Measurements from ENCODE around the gene CDH4. TPM values are rescaled to one million over a fixed set of nuclear protein-coding genes. Genes with fewer than 3 reads are reported as not detected.
"Not testable (repeated sequence)": the region's sequence is repeated elsewhere in the genome, so short reads cannot be mapped to it uniquely, and the experiment has no call there.

Gene CDH4
- total RNA-seq, 2 donors from 2014 or later: not detected

DNA sequence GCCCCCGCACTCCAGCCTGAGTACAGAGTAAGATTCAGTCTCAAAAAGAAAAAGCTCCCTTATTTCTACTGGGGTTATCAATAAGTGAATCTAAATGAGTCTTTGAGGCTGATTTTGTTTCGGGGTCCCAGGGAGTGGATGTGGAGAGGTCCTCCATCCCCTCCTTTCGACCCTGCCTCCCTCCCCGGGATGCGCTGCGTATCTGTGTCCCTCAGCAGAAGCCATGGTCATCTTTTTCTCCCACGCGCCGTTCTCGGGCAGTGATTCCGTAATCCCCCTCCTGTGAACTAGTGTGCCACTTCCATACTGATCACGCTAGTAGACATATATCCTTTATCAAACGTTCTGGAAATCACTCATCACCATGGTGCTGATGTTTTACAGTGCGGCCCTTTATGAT, 152.9 kb downstream of the CDH4 start:
- TF ChIP-seq, protein P1, sequence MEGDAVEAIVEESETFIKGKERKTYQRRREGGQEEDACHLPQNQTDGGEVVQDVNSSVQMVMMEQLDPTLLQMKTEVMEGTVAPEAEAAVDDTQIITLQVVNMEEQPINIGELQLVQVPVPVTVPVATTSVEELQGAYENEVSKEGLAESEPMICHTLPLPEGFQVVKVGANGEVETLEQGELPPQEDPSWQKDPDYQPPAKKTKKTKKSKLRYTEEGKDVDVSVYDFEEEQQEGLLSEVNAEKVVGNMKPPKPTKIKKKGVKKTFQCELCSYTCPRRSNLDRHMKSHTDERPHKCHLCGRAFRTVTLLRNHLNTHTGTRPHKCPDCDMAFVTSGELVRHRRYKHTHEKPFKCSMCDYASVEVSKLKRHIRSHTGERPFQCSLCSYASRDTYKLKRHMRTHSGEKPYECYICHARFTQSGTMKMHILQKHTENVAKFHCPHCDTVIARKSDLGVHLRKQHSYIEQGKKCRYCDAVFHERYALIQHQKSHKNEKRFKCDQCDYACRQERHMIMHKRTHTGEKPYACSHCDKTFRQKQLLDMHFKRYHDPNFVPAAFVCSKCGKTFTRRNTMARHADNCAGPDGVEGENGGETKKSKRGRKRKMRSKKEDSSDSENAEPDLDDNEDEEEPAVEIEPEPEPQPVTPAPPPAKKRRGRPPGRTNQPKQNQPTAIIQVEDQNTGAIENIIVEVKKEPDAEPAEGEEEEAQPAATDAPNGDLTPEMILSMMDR (IDR thresholded peaks at IDR 0.05): no peak
- Histone ChIP-seq H3K4me3 (no peak overlapping the region), H3K9me3 (no peaks in the 10 kb centered on the region), H3K27me3 (replicated peaks; ENCODE audit: insufficient read depth) (no peaks in the 10 kb centered on the region), H3K27ac (no peak overlapping the region), H3K36me3 (no peaks in the 10 kb centered on the region), H3K4me1 (ENCODE audit: control insufficient read depth in 1 of 2, low read depth in 2 of 2) (no peaks in the 10 kb centered on the region)
- ATAC-seq (ENCODE audit: insufficient number of reproducible peaks, low FRiP score, low read depth) (no peak), DNase-seq (ENCODE audit: low spot score) (no peak)

GRCh38 chr20:61406773-61407172, 154.7 kb downstream of the CDH4 start:
- not testable (repeated sequence) for H3K27me3 ChIP-seq (replicated peaks; ENCODE audit: insufficient read depth); H3K36me3 ChIP-seq; DNase-seq (ENCODE audit: low spot score); H3K4me3 ChIP-seq; H3K27ac ChIP-seq; H3K9me3 ChIP-seq; H3K4me1 ChIP-seq (ENCODE audit: control insufficient read depth in 1 of 2, low read depth in 2 of 2); ATAC-seq (ENCODE audit: insufficient number of reproducible peaks, low FRiP score, low read depth)

DNA sequence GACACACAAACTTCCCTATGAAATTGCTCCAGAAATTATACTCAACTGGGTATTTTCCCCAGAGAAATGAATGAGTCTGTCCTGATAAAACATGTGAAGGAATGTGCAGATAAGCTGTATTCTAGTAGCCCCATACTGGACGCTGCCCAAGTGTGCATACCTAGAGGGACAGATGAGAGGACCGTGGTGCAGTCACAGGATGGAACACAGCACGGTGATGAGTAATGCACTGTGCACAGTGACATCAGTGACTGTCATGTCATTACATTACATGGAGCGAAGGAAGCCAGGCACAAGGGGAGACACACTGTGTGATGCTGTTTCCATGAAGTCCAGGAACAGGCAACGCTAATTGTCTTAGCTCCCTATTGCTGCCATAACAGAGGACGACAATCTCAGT, 155.5 kb downstream of the CDH4 start:
- no peak for DNase-seq (ENCODE audit: low spot score)
- H3K4me1 ChIP-seq (ENCODE audit: control insufficient read depth in 1 of 2, low read depth in 2 of 2): no peaks in the 10 kb centered on the region
- no peaks in the 10 kb centered on the region for H3K27me3 ChIP-seq (replicated peaks; ENCODE audit: insufficient read depth)
- no peaks in the 10 kb centered on the region for H3K36me3 ChIP-seq
- no peak for ATAC-seq (ENCODE audit: insufficient number of reproducible peaks, low FRiP score, low read depth)
- TF ChIP-seq, protein P1 (IDR thresholded peaks at IDR 0.05): no peak
- no peak overlapping the region for H3K4me3 ChIP-seq
- no peak overlapping the region for H3K27ac ChIP-seq
- H3K9me3 ChIP-seq: no peaks in the 10 kb centered on the region

- Histone ChIP-seq H3K4me3 (no peak overlapping the region), H3K9me3 (no peaks in the 10 kb centered on the region), H3K27ac (no peak overlapping the region), H3K4me1 (ENCODE audit: control insufficient read depth in 1 of 2, low read depth in 2 of 2) (no peaks in the 10 kb centered on the region), H3K27me3 (replicated peaks; ENCODE audit: insufficient read depth) (no peaks in the 10 kb centered on the region), H3K36me3 (no peaks in the 10 kb centered on the region)
- TF ChIP-seq, protein P1 (IDR thresholded peaks at IDR 0.05): no peak
- ATAC-seq (ENCODE audit: insufficient number of reproducible peaks, low FRiP score, low read depth) (no peak), DNase-seq (ENCODE audit: low spot score) (no peak)
Measured at GRCh38 chr20:61408951-61409740, 157.1 kb downstream of the CDH4 start.

DNA sequence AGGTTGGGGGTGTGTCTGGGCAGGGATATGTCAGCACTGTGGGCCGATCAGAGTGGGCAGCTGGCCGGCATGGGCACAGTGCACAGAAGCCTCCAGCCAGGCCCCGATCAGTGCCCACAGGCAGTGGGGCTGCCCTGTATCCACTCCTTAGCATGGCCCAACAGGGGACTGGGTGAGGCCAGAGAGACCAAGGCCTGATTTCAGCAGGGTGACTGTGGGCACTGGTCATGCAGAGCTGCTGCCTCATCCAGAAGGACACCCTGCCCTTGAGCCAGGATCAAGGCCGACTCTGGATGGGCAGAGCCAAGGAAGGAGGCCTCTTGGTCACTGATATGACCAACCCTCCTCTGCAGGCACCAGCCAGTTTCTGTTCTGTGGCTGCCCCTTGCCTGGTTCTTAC, 159.7 kb downstream of the CDH4 start:
- DNase-seq (ENCODE audit: low spot score) (no peak), ATAC-seq (ENCODE audit: insufficient number of reproducible peaks, low FRiP score, low read depth) (no peak)
- Histone ChIP-seq H3K4me3 (no peak overlapping the region), H3K9me3 (no peaks in the 10 kb centered on the region), H3K36me3 (no peaks in the 10 kb centered on the region), H3K27ac (no peak overlapping the region), H3K27me3 (replicated peaks; ENCODE audit: insufficient read depth) (no peaks in the 10 kb centered on the region), H3K4me1 (ENCODE audit: control insufficient read depth in 1 of 2, low read depth in 2 of 2) (no peaks in the 10 kb centered on the region)
- TF ChIP-seq, protein P1 (IDR thresholded peaks at IDR 0.05): no peak

GRCh38 chr20:61413752-61414151, 161.7 kb downstream of the CDH4 start:
- H3K27ac ChIP-seq: no peak overlapping the region
- ATAC-seq (ENCODE audit: insufficient number of reproducible peaks, low FRiP score, low read depth): no peak
- no peaks in the 10 kb centered on the region for H3K9me3 ChIP-seq
- no peaks in the 10 kb centered on the region for H3K27me3 ChIP-seq (replicated peaks; ENCODE audit: insufficient read depth)
- no peaks in the 10 kb centered on the region for H3K4me1 ChIP-seq (ENCODE audit: control insufficient read depth in 1 of 2, low read depth in 2 of 2)
- no peak for DNase-seq (ENCODE audit: low spot score)
- TF ChIP-seq, protein P1 (IDR thresholded peaks at IDR 0.05): no peak
- no peaks in the 10 kb centered on the region for H3K36me3 ChIP-seq
- H3K4me3 ChIP-seq: no peak overlapping the region
